H1 (cell line): ENCODE measurements around the gene TMBIM6. TPM values are rescaled to one million over a fixed set of nuclear protein-coding genes. Genes with fewer than 3 reads are reported as not detected.

Experiments used
- CTCF ChIA-PET: fragments of 300-600 bp; sonication (Branson Sonifier 250); formaldehyde crosslinking; loops from one replicate; lab custom pipeline; 2021; ENCODE audit not compliant: partially characterized antibody; lab: Charles Lee
- POLR2A ChIA-PET: fragments of 300-600 bp; sonication (Branson Sonifier 250); formaldehyde crosslinking; loops from one replicate; lab custom pipeline; 2021; ENCODE audit warnings: inconsistent platforms; ENCODE audit not compliant: partially characterized antibody; lab: Charles Lee
- DNase-seq, 2 experiments: peaks; one replicate each; pipeline versions ENCODE4 v3.0.0 to v3.0.0-alpha.2; 2010 to 2022; ENCODE audit warnings: low spot score in 2 of 2, low read depth in 1 of 2, mixed read lengths in 1 of 2
- FAIRE-seq: peaks from 2 replicates; lab custom pipeline; 2011; peaks lifted over from hg19 to GRCh38; lab: Jason Lieb, UNC
- H2AFZ ChIP-seq: 2 replicates; pipeline ENCODE4 v1.8.1; 2012; ENCODE audit warnings: low read length, inconsistent platforms
- H2AK5ac ChIP-seq: 2 replicates; pipeline ENCODE4 v1.6.1; 2013; ENCODE audit warnings: low read depth, low read length
- H2BK120ac ChIP-seq: replicated peaks from 2 replicates; pipeline ENCODE3; 2013; ENCODE audit warnings: low read depth, low read length, inconsistent platforms
- H2BK12ac ChIP-seq: 2 replicates; pipeline ENCODE4 v1.6.1; 2013; ENCODE audit warnings: low read depth, low read length
- H2BK15ac ChIP-seq: 2 replicates; pipeline ENCODE4 v1.6.1; 2013; ENCODE audit warnings: low read length
- H2BK20ac ChIP-seq: 2 replicates; pipeline ENCODE4 v1.6.1; 2013; ENCODE audit warnings: low read length
- H2BK5ac ChIP-seq: 2 replicates; pipeline ENCODE4 v1.6.1; 2013; ENCODE audit warnings: low read depth, low read length
- H3K14ac ChIP-seq: 2 replicates; pipeline ENCODE4 v1.6.1; 2013; ENCODE audit warnings: inconsistent platforms; ENCODE audit not compliant: insufficient read length
- H3K18ac ChIP-seq: 2 replicates; pipeline ENCODE4 v1.6.1; 2013; ENCODE audit warnings: low read length; ENCODE audit errors: extremely low read depth
- H3K23ac ChIP-seq: 2 replicates; pipeline ENCODE4 v1.6.1; 2013; ENCODE audit warnings: inconsistent platforms; ENCODE audit not compliant: insufficient read length
- H3K23me2 ChIP-seq: 2 replicates; pipeline ENCODE4 v1.6.1; 2013; ENCODE audit warnings: low read depth, low read length
- H3K27ac ChIP-seq: 2 replicates; pipeline ENCODE4 v1.6.1; 2011; ENCODE audit warnings: low read depth, low read length, inconsistent platforms
- H3K27me3 ChIP-seq, 4 experiments: replicated peaks in 1 of 4; 1 replicate in 1 of 4; 2 replicates in 3 of 4; pipeline versions ENCODE4 v1.6.1 to v1.8.1; 2011 to 2013; ENCODE audit warnings: low read length in 3 of 4, mild to moderate bottlenecking in 3 of 4, inconsistent platforms in 2 of 4, mixed read lengths in 2 of 4, moderate library complexity in 1 of 4; ENCODE audit not compliant: control insufficient read depth in 3 of 4, insufficient read depth in 3 of 4; ENCODE audit errors: extremely low read depth in 1 of 4
- H3K36me3 ChIP-seq, 4 experiments: 2 replicates each; pipeline versions ENCODE4 v1.6.1 to v1.8.1; 2011 to 2013; ENCODE audit warnings: mild to moderate bottlenecking in 4 of 4, low read length in 3 of 4, moderate library complexity in 2 of 4, control low read depth in 1 of 4, inconsistent platforms in 1 of 4; ENCODE audit not compliant: insufficient read depth in 4 of 4, control insufficient read depth in 2 of 4
- H3K4ac ChIP-seq: replicated peaks from 2 replicates; pipeline ENCODE3; 2013; ENCODE audit warnings: low read length, low read depth, mixed read lengths, inconsistent platforms; ENCODE audit not compliant: insufficient read length
- H3K4me1 ChIP-seq, 4 experiments: replicated peaks in 1 of 4; 1 replicate in 1 of 4; 2 replicates in 3 of 4; pipeline versions ENCODE4 v1.6.1 to v1.8.1; 2011 to 2013; ENCODE audit warnings: low read length in 3 of 4, inconsistent platforms in 2 of 4, mixed read lengths in 1 of 4; ENCODE audit not compliant: insufficient read depth in 4 of 4, control insufficient read depth in 3 of 4
- H3K4me2 ChIP-seq, 2 experiments: 2 replicates each; pipeline versions ENCODE4 v1.6.1 to v1.8.1; 2011 to 2013; ENCODE audit warnings: low read depth in 2 of 2, low read length in 2 of 2, control low read depth in 1 of 2, inconsistent platforms in 1 of 2, mild to moderate bottlenecking in 1 of 2; ENCODE audit not compliant: insufficient read depth in 1 of 2
- H3K4me3 ChIP-seq, 4 experiments: fragments of 200-600, 300-600 bp in 1 of 4; sonication (generic), shearing (Covaris generic), sonication (Bioruptor Twin) in 1 of 4; 2 replicates each; pipeline versions ENCODE4 v1.5.1 to v1.8.1; 2011 to 2016; ENCODE audit warnings: low read length in 4 of 4, low read depth in 3 of 4, control low read depth in 2 of 4, inconsistent platforms in 2 of 4, mild to moderate bottlenecking in 2 of 4, mixed read lengths in 1 of 4, moderate library complexity in 1 of 4; ENCODE audit not compliant: insufficient read depth in 2 of 4; ENCODE audit errors: extremely low read depth in 1 of 4
- H3K56ac ChIP-seq: replicated peaks from 2 replicates; pipeline ENCODE3; 2013; ENCODE audit warnings: low read depth, mild to moderate bottlenecking, mixed read lengths, low read length, inconsistent platforms; ENCODE audit not compliant: insufficient read length
- H3K79me1 ChIP-seq: 2 replicates; pipeline ENCODE4 v1.6.1; 2013; ENCODE audit warnings: low read depth, low read length, control low read depth
- H3K79me2 ChIP-seq, 2 experiments: 2 replicates each; pipeline versions ENCODE4 v1.6.1 to v1.8.1; 2012 to 2013; ENCODE audit warnings: low read length in 2 of 2, mild to moderate bottlenecking in 2 of 2, inconsistent platforms in 1 of 2; ENCODE audit not compliant: insufficient read depth in 2 of 2, control insufficient read depth in 1 of 2
- H3K9ac ChIP-seq, 4 experiments: replicated peaks in 1 of 4; 1 replicate in 1 of 4; 2 replicates in 3 of 4; pipeline versions ENCODE4 v1.6.1 to v1.8.1; 2011 to 2013; ENCODE audit warnings: low read depth in 3 of 4, low read length in 3 of 4, control low read depth in 2 of 4, mild to moderate bottlenecking in 2 of 4, moderate library complexity in 2 of 4, inconsistent platforms in 1 of 4; ENCODE audit errors: extremely low read depth in 1 of 4
- H3K9me3 ChIP-seq, 2 experiments: 2 replicates each; pipeline versions ENCODE4 v1.6.1 to v1.8.1; 2012 to 2013; ENCODE audit warnings: mild to moderate bottlenecking in 2 of 2, moderate library complexity in 2 of 2, control low read depth in 1 of 2, inconsistent platforms in 1 of 2, low read depth in 1 of 2, low read length in 1 of 2, mixed read lengths in 1 of 2; ENCODE audit not compliant: insufficient read depth in 2 of 2
- H4K20me1 ChIP-seq, 2 experiments: replicated peaks in 1 of 2; 2 replicates each; pipeline versions ENCODE3 to v1.8.1; 2011 to 2013; ENCODE audit warnings: inconsistent platforms in 2 of 2, low read length in 2 of 2, mild to moderate bottlenecking in 1 of 2; ENCODE audit not compliant: insufficient read depth in 2 of 2, control insufficient read depth in 1 of 2
- H4K5ac ChIP-seq: 2 replicates; pipeline ENCODE4 v1.6.1; 2013; ENCODE audit warnings: low read length, low read depth, mixed read lengths, inconsistent platforms; ENCODE audit not compliant: insufficient read length
- H4K8ac ChIP-seq: 2 replicates; pipeline ENCODE4 v1.8.0; 2013; ENCODE audit warnings: mild to moderate bottlenecking, moderate library complexity, low read length, inconsistent platforms; ENCODE audit not compliant: insufficient read depth; ENCODE audit errors: extremely low read depth
- H4K91ac ChIP-seq: replicated peaks from 2 replicates; pipeline ENCODE3; 2013; ENCODE audit warnings: low read length, mixed read lengths, inconsistent platforms; ENCODE audit not compliant: insufficient read length
- CREB1 ChIP-seq: IDR thresholded peaks from 2 replicates; pipeline ENCODE4 v1.6.1; 2012; ENCODE audit warnings: inconsistent platforms
- GTF2F1 ChIP-seq: IDR thresholded peaks from 2 replicates; pipeline ENCODE4 v1.6.1; 2012; ENCODE audit warnings: low read depth, low read length, improper control_type of control experiment, borderline replicate concordance
- NRF1 ChIP-seq: IDR thresholded peaks from 2 replicates; pipeline ENCODE4 v1.6.1; 2011; ENCODE audit warnings: mild to moderate bottlenecking, low read depth, low read length, improper control_type of control experiment
- POU5F1 ChIP-seq: IDR thresholded peaks from 2 replicates; pipeline ENCODE4 v1.6.1; 2011; ENCODE audit warnings: low read depth, mild to moderate bottlenecking, low read length, moderate library complexity
- SAP30 ChIP-seq: fragments of 300-600 bp; sonication (generic); IDR thresholded peaks from 2 replicates; pipeline ENCODE4 v1.7.1; 2012; ENCODE audit warnings: low read length, moderate library complexity, mild to moderate bottlenecking, inconsistent platforms; ENCODE audit not compliant: insufficient read depth, insufficient replicate concordance
- SIX5 ChIP-seq: IDR thresholded peaks from 2 replicates; pipeline ENCODE4 v1.6.1; 2011; ENCODE audit warnings: mild to moderate bottlenecking, low read depth, low read length
- SP2 ChIP-seq: IDR thresholded peaks from 2 replicates; pipeline ENCODE4 v1.6.1; 2012; ENCODE audit warnings: mild to moderate bottlenecking, low read length, inconsistent platforms
- SUZ12 ChIP-seq: fragments of 200-600 bp; sonication (generic); IDR thresholded peaks from 2 replicates; pipeline ENCODE4 v1.6.1; 2012; ENCODE audit warnings: mild to moderate bottlenecking, inconsistent platforms, low read length, moderate library complexity, mixed read lengths
- TAF7 ChIP-seq: optimal IDR thresholded peaks from 2 replicates; pipeline ENCODE3; 2011; ENCODE audit warnings: low read depth, mild to moderate bottlenecking, inconsistent platforms, low read length, moderate library complexity, borderline replicate concordance
- WGBS, 2 experiments: shearing (Covaris generic) in 1 of 2; methylation state at CpG; one replicate each; pipeline versions ENCODE4 v1.1.6 to v1.1.7; 2013 to 2015; ENCODE audit warnings: low lambda C conversion rate in 2 of 2, mixed read lengths in 2 of 2, inconsistent platforms in 1 of 2, low coverage in 1 of 2, missing lambda C conversion rate in 1 of 2; ENCODE audit not compliant: insufficient replicate concordance in 2 of 2, insufficient coverage in 1 of 2, insufficient read length in 1 of 2; ENCODE audit errors: extremely low coverage in 1 of 2, missing lambda C conversion rate in 1 of 2; 5-methylcytosine and 5-hydroxymethylcytosine counted together
- polyA plus RNA-seq, 7 experiments: library from polyadenylated mRNA; depleted of rRNA in 3 of 7; stranded (reverse) in 5 of 7; unstranded in 2 of 7; fragments of >200 nt in 5 of 7; fragments of 200-250 nt in 2 of 7; gene quantifications; 1 replicate in 5 of 7; 2 replicates in 1 of 7; 4 replicates in 1 of 7; pipeline versions ENCODE4 v1.2.1 to v1.2.3, GENCODE V29; 2011 to 2013; ENCODE audit warnings: missing spikeins in 2 of 7, mixed read lengths in 2 of 7
- total RNA-seq: library from RNA; stranded (reverse); fragmentation: NEBNext Ultra II Directional; extraction: Animal tissue kit (Norgen Biotek cat#: 25700); gene quantifications from 2 replicates; pipeline ENCODE4 v1.2.1, GENCODE V29; 2021

TMBIM6 gene
- total and polyA plus RNA-seq, 2 of the 8 experiments (the other 6 are each of a cell fraction or from before 2014, with no cell fraction given), result 423 to 556 TPM

DNA sequence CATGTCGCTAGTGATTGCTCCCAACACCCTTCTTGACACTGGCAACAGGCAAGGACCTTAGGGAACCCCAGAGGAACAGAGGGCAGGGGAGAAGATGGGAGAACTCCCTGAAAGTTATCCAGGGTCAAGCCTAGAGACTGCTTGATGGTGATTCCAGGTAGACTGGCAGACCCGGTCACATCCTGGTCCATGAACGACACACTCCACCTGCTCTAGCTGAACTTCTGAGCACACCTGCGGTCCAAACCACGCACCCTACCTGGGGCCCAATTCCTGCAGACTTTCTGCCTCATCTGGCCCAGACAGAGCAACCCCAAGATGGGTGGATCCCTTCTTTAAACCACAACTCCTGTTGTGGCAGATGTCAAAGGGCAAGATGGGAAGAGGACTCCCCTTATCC lies 52.7 kb downstream of the TMBIM6 start:
- no peak overlapping the region for H2BK15ac ChIP-seq
- H4K20me1 ChIP-seq, result peaks cover 0 to 8% of the 10 kb centered on the region in 2 experiments
- no peak overlapping the region for H2BK20ac ChIP-seq
- H3K18ac ChIP-seq, result no peak overlapping the region
- no peaks in the 10 kb centered on the region for H3K79me2 ChIP-seq
- H3K79me1 ChIP-seq, result no peaks in the 10 kb centered on the region
- no peak for FAIRE-seq
- H3K4me2 ChIP-seq, result no peak overlapping the region
- H3K9me3 ChIP-seq, result no peaks in the 10 kb centered on the region
- TF ChIP-seq POU5F1 (no peak), SIX5 (no peak), SP2 (no peak), SAP30 (no peak), GTF2F1 (no peak), SUZ12 (no peak), TAF7 (no peak), CREB1 (no peak), NRF1 (no peak)
- H2BK5ac ChIP-seq, result no peak overlapping the region
- H2AFZ ChIP-seq, result no peak overlapping the region
- no peak overlapping the region for H4K91ac ChIP-seq
- no peaks in the 10 kb centered on the region for H3K23me2 ChIP-seq
- no peak overlapping the region for H3K56ac ChIP-seq
- no peak overlapping the region for H2BK120ac ChIP-seq
- POLR2A ChIA-PET, result interaction anchor here (0.9 to 3.9 kb wide), 4 partner anchors 16 to 32 kb away, joined by 3 to 14 read pairs (median 6); no protein-coding TSS in a partner anchor
- no peaks in the 10 kb centered on the region for H3K27me3 ChIP-seq
- H3K27ac ChIP-seq, result no peak overlapping the region
- no peak overlapping the region for H2AK5ac ChIP-seq
- H3K14ac ChIP-seq, result no peak overlapping the region
- no peak overlapping the region for H3K4me3 ChIP-seq
- no peak overlapping the region for H4K5ac ChIP-seq
- no peak overlapping the region for H4K8ac ChIP-seq
- H3K36me3 ChIP-seq, result peaks cover 0 to 18% (median 12%) of the 10 kb centered on the region in 4 experiments; a peak in 5 of 8 replicates
- peaks cover 0 to 4% (median 0%) of the 10 kb centered on the region in 4 experiments; a peak in 2 of 7 replicates for H3K4me1 ChIP-seq
- no peak overlapping the region for H3K23ac ChIP-seq
- DNase-seq, result no peak
- H3K9ac ChIP-seq, result no peak overlapping the region
- H2BK12ac ChIP-seq, result no peak overlapping the region
- CTCF ChIA-PET, result interaction anchor here (4.5 to 8.1 kb wide), 2 partner anchors 10 to 16 kb away, joined by 27 to 54 read pairs; no protein-coding TSS in a partner anchor
- no peak overlapping the region for H3K4ac ChIP-seq
- WGBS, 2 experiments, result 85% methylated on average over 5 of the region's 5 CpGs; no CpG with 5 or more reads in 1 of the 2 experiments
